Measurements from ENCODE around the gene METRNL.
"Not testable (repeated sequence)": the region's sequence is repeated elsewhere in the genome, so short reads cannot be mapped to it uniquely, and the experiment has no call there.

Gene METRNL, protein sequence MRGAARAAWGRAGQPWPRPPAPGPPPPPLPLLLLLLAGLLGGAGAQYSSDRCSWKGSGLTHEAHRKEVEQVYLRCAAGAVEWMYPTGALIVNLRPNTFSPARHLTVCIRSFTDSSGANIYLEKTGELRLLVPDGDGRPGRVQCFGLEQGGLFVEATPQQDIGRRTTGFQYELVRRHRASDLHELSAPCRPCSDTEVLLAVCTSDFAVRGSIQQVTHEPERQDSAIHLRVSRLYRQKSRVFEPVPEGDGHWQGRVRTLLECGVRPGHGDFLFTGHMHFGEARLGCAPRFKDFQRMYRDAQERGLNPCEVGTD

DNA sequence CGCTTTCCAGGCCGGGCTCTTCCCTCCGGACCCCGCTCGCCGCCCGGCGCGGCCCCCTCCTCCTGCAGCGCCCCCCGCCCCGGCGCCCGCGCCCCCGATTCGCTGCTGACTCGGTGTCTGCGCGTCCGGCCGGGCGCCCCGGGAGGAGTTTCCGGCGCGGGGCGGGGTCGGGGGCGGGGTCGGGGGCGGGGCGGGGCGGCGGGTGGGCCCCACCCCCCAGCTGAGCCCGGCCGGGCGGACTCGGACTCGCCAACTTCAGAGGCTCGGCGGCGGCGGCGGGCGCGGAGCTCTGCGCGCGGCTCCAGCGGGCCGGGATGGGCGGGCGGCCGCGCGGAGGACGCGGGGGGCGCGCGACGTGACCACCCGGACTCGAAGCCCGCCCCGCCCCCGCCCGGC is at the start of gene METRNL:
Gene METRNL, plus strand, starts transcription at position 258 of the 396 bp plus-strand sequence. CDS start 207 bp downstream, outside the sequence.
- peak; percentile 32 for DNase-seq

DNA sequence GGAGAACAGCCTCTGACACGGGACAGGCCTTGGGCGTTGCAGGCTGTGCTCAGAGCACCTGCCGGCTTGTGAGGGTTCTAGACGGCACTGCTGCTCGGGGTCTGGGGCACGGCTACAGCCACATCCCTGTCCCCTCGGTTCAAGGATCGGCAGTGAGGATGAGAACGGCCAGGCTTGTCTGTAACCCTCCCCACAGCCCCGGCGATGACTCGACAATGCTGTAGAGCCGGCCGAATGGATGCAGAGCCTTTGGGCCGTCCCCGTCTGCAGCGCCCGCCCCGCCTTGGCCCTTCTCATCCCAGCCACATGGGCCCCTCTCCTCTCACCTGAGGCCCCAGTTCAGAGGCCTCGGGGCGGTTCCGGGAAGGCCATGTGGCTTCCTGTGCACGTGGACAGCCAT is 49.0 kb upstream of the METRNL start:
- DNase-seq = no peak

DNA sequence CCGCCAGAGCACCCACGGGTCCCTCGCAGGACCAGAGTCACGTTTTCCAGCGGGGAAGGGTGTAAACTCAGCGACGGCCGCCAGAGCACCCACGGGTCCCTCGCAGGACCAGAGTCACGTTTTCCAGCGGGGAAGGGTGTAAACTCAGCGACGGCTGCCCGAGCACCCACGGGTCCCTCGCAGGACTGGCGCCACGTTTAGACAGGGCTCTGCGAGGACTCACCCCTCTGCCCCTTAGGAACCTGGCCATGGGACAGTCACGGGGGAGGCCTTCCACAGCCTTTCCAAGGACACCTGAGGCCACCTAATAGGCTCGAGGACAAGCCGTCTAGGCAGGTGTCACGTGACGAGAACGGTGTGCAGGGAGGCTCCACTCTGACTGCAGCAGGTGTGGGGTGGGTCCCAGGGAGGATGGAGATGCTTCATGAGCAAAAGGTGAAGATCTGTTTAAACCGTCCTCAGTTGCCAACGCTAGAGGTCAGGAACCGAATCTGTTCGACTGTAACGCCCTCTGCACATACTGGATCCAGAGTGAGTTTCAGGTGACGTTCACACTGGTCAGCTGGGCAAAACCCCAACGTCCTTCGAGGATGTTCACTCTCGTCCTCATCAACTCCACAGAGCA is 48.0 kb upstream of the METRNL start:
- no peak for DNase-seq

DNA sequence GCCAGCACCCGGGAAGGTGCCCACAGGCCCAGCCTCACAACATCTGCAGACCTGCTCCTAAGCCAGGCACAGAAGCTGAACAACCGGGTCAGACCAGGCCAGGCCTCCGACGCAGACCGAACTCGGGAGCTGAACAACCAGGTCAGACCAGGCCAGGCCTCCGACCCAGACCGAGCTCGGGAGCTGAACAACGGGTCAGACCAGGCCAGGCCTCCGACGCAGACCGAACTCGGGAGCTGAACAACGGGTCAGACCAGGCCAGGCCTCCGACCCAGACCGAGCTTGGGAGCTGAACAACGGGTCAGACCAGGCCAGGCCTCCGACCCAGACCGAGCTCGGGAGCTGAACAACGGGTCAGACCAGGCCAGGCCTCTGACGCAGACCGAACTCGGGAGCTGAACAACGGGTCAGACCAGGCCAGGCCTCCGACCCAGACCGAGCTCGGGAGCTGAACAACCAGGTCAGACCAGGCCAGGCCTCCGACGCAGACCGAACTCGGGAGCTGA is 47.4 kb upstream of the METRNL start:
- not testable (repeated sequence) for DNase-seq

DNA sequence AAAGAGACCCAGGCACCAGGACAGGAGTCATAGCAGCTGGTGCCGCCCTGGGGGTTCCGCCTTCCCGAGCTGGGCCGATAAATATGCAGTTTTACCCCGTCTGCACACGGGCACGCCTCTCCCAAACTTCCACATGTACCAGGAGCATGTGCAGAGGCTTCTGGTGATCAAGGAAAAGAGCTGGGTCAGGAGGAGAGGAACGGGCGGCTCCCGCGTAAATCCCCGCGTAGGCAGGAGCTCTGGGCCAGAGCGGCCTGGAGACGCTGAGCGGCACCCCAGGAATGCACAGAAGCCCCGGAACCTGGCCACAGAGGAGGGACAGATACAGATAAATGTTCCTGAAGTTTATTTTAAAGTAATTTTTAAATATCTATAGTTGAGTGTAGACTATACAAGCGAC is 46.6 kb upstream of the METRNL start:
- DNase-seq = no peak

DNA sequence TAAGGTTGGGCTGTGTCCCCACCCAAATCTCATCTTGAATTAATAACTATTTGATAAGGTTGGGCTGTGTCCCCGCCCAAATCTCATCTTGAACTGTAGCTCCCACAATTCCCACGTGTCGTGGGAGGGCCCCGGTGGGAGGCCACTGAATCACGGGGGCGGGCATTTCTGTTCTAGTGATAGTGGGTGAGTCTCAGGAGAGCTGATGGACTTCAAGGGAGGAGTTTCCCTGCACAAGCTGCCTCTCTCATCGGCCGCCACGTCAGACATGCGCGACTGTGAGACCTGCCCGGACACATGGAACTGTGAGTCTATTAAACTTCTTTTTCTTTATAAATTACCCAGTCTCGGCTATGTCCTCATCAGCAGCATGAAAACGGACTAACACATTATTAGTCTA is 44.9 kb upstream of the METRNL start:
- no peak for DNase-seq

DNA sequence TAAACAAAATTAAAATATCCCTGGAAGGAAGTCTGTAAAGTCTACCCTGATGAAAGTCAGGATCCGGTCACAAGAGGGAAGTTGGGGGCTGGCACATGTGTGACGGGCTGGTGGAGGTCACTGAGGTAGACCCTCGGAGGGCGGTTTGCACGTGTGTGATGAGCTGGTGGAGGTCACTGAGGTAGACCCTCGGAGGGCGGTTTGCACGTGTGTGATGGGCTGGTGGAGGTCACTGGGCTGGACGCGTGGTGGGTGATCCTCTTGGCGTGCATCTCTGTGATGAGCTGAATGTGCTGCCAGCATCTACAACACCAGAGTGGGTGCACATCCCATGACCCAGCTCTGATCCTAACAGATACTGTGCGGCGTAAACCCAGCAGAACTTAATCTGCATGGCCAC is 43.7 kb upstream of the METRNL start:
- no peak for DNase-seq

DNA sequence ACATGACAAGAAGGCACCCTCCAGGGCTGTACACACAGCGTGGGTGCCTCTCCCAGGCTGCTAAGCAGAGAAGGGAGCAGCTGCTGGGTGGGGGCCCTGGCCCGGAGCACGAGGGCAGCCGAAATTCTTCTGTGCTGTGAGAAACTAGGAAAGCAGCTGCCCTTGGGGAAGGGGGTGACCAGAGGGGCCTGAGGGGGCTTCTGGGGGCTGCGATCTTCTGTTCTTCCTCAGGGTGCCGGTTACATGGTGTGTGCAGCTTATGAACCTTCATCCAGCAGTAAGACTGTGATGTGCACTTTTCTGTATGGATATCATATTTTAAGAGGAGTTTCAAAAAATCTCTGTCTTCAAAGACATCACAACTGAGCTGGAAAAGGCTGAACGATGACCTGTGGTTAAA is 43.2 kb upstream of the METRNL start:
- DNase-seq = no peak

DNA sequence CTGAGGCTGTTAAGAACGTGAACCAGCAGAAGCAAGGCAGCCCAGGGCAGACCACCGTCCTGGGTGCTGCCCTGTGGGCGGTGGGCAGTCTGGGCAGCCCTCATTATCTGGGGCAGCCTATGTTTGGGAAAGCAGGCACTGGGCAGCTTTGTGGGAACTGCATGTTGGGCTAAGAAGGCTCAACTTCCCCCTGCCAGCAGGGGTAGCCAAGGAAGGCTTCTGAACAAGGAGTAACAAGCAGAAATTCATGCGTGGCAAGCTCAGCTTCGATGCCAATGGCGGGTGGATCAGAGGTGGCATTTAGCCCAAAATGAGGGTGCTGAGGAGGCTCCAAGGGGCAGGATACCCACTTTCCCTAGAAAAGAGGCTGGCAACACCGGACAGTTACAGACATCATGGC is 42.7 kb upstream of the METRNL start:
- DNase-seq = no peak

DNA sequence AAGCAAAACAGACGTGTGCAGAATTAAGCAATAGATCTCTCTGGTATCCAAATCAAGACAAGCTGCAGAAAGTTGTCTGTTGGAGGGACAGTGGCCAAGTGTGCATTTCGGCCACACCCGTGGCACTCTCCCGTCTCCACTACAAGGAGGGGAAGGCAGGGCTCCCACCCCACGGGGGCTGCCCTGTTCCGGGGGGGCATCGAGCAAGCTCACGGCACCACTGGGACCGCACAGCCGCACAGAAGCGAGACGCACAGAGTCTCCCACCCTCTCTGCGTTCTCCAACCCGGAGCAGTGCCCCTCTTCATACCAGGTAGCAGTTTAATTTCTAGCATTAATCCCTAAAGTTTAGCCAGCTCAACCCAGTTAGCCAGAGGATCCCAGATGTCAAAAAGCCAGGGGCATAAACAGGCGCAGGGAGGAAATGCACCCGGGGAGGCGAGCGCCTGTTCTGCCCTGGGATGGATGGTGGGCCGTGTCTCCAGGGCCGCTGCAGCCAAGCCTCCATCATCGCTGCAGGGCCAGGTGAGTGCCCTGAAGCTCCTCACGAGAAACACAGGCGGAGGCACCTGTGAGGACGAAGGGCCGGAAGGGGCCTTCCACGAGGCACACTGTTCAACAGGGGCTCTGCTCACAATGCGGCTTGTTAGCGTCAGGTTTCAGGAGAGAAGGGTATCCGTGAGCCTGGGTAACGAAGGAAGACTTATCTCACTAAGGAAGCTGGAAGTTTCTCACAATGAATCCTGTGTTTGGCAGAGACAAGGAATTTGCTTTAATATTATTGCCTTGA is 42.1 kb upstream of the METRNL start:
- DNase-seq = no peak

DNA sequence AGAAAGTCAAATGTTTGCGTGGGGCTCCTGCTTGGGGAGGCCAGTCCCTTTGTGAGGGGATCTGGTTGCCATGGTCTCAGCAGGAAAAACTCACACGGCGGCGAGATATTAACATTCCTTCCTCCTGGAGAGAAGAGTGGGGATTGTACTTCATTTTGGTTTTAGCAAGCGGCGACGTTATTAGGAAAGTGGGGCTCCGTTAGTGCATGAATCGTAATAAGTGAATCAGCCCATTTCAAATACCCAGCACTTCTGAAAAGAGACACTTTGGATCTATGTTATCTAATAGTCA is 41.6 kb upstream of the METRNL start:
- no peak for DNase-seq

DNA sequence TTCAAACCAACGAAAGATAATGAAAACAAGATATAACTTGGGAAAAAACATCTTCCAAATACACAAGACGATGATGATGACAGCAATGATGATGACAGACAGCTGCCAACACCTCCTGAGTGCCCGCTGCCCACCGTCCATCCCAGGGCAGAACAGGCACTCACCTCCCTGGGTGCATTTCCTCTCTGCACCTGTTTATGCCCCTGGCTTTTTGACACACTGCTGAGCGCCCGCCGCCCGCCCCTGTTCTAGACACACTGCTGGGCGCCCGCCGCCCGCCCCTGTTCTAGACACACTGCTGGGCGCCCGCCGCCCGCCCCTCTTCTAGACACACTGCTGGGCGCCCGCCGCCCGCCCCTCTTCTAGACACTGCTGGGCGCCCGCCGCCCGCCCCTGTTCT is 40.4 kb upstream of the METRNL start:
- DNase-seq = not testable (repeated sequence)

DNA sequence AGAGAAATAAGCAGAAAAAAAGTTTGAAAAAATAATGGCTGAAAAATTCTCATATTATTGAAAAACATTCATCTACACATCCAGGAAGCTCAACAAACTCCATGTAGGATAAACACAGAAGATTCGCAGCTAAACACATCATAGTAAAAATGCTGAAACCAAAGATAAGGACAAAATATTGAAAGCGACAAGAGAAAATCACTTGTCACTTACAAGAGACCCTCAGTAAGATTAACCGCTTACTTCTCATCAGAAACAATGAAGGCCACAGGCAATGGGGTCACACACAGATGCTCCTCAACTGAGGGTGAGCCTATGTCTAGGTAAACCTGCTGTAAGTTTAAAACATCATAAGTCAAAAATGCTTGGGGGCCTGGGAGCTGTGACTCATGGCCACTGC is 38.1 kb upstream of the METRNL start:
- DNase-seq = no peak

DNA sequence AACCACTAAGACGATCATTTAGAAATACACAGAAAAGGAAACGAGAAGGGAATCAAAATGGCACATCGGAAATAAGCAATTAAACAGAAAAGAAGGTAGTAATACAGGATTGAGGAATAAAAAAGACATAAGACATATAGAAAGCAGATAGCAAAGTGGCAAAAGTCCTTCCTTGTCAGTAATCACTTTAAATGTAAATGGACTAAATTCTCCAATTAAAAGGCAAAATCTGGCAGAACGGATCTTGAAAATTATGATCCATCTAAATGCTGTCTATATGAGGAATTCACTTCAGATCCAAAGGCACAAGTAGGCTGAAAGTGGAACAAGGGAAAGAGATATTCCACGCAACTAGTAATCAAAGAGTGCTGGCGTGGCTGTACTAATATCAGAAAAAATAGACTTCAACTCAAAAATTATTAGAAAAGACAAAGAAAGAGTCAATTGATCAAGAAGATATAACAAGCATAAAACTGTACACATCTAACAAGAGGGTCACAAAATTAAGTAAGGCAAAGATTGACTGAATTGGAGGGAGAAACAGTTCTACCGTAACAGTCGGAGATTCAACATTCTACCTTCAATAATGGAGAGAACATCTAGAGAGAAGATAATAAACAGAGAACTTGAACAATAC is 36.8 kb upstream of the METRNL start:
- DNase-seq = no peak

DNA sequence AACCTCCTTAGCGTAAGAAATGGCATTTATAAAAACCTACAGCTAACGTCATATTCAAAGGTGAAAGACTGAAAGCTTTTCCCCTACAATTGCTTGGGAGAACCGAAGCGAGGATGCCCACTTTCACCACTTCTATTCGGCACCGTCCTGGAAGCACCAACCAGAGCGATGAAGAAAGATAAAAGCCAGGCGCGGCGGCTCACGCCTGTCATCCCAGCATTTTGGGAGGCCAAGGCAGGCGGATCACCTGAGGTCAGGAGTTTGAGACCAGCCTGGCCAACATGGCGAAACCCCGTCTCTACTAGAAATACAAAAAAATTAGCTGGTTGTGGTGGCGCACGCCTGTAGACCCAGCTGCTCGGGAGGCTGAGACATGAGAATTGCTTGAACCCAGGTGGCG is 34.9 kb upstream of the METRNL start:
- not testable (repeated sequence) for DNase-seq

DNA sequence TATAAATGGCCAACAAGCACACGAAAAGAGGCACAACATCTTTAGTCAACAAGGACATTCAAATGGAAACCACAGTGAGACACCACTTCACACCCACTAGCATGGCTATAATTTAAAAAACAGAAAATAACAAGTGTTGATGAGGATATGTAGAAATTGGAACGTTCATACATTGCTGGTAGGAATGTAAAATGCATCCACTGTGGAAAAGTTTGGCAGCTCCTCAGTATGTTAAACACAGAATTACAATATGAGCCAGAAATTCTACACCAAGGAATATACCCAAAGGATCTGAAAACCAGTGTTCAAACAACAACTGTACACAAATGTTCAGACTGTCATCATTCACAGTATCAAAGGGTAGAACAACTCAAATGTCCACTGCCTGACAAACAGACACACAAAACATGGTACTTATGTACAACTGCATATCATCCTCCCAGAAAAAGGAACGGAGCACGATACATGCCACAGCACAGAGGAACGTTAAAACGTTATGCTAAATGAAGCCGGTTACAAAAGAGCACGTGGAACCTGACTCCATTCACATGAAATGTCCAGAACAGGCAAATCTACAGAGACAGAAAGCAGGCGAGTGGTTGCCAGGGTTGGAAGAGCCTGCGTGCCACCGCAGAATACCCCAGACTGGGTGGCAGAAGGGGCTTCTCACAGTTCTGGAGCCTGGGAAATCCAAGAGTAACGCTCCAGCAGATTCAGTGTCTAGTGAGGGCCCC is 32.8 kb upstream of the METRNL start:
- DNase-seq = no peak

DNA sequence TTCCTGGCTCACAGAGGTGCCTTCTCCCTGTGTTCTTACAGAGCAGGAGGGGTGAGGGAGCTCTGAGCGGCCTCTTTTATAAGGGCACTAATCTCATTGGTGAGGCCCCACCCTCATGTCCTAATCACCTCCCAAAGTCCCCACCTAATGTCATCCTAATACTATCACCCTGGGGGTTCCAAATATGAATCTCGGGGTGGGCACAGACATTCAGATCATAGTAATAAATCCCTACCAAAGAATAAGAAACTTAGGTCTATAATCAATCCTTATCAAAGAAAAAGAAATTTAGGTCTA is 32.3 kb upstream of the METRNL start:
- DNase-seq = no peak

DNA sequence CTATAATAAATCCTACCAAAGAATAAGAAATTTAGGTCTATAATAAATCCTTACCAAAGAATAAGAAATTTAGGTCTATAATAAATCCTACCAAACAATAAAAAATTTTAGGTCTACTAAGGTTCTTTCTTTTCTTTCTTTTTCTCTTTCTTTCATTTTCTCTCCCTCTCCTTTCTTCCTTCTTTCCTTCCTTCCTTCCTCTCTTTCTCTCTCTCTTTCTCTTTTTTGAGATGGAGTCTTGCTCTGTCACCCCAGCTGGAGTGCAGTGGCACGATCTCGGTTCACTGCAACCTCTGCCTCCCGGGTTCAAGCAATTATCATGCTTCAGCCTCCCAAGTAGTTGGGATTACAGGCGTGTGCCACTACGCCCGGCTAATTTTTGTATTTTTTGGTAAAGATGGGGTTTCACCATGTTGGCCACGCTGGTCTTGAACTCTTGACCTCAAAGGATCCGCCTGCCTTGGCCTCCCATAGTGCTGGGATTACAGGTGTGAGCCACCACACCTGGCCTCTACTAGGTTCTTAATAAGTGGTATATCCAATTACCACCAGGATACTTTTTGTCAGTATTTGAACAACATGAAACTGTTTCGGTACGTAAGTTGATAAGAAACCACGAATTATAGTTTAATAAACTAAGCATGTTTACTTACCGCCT is 31.5 kb upstream of the METRNL start:
- not testable (repeated sequence) for DNase-seq

DNA sequence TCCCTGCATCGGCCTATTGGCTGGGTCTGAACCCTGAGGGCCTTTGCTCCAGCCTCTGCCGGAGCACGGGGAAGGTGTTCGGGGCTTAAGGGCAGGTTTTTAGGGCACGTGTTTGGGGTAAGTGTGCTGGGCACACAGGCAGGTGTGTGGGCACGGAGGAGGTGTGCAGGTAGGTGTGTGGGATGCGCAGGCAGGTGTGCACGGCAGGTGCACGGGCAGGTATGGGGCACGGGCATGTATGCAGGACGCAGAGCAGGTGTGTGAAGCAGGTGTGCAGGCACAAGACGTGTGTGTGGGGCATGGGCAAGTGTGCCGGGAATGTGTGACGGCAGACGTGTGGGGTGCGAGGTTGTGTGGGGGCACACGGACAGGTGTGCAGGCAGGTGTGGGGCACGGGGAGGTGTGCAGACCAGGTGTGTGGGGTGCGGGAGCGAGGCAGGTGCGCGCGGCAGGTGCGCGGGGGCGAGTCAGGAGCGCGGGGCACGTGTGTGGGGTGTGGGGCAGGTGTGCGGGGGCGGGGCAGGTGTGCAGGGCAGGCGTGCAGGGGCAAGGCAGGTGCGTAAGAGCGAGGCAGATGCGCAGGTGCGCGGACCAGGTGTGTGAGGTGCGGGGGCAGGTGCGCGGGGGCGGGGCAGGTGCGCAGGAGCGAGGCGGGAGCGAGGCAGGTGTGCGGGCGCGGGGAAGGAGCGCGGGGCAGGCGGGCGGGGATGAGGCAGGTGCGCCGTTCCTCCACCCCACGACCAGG is 28.6 kb upstream of the METRNL start:
- no peak for DNase-seq

DNA sequence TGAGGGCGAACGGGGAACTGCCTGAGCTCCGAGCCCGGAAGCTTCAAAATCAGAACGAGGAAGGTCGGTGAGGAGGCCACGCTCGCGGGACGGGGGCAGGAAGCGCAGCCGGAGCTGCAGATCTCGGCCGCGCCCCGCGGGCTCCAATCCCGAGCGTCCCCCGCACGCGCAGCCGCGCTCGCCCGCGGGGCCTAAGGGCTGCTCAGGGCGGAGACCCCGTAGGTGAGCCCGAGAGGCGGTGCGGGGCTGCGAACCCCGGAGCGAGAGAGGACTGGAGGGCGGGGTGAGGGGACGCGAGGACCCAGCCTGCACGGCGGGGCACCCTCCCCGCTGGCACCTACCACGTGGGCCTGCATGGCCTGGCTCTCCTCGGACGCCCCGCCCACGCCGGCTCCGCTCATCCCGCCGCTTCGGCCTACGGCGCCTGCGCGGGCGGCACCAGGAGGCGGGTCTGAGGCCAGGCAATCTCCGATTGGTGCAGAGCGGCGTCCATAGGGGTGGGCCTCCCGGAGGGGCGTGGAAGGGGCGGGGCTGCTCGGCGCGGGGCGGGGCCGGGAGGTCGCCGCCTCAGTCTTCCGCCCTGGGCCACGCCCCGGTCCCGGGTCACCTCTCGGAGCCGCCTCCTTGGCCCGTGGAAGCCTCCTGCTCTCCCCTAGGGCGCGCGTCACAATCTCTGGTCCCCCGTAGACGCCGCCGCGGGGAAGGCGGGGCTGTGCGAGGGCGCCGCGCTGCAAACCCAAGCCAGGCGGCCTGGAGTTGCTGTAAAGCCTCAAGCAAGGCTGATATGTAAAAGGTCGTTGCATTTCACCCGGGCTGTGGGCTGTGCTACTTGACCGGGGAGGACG is 27.8 kb upstream of the METRNL start:
- DNase-seq = peak; percentile 96

DNA sequence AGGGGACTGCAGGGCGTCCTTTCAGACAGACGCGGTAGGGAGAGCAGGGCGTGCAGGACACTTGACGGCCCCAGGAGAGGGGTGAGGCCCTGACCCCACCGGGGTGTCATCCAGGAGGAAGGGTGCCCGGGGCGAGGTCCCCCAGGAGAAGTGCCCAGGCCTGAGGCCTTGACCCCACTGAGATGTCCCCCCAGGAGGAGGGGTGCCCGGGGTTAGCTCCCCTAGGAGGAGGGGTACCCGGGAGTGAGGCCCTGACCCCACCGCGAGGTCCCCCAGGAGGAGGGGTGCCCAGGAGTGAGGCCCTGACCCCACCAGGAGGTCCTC is 27.2 kb upstream of the METRNL start:
- no peak for DNase-seq

Measured in CD4-positive, alpha-beta T cell treated with Interleukin-4 for 4 hours (primary cell).